GM12874 (cell line): Measurements from ENCODE around the gene SLC10A4.

Source experiments
- TF ChIP-seq, protein P1 (sequence below): IDR thresholded peaks from 2 replicates; pipeline ENCODE4 v1.5.1; 2011; ENCODE audit warnings: low read depth, mild to moderate bottlenecking, control low read depth, low read length, moderate library complexity; ENCODE audit not compliant: insufficient read depth

The SLC10A4 gene, protein sequence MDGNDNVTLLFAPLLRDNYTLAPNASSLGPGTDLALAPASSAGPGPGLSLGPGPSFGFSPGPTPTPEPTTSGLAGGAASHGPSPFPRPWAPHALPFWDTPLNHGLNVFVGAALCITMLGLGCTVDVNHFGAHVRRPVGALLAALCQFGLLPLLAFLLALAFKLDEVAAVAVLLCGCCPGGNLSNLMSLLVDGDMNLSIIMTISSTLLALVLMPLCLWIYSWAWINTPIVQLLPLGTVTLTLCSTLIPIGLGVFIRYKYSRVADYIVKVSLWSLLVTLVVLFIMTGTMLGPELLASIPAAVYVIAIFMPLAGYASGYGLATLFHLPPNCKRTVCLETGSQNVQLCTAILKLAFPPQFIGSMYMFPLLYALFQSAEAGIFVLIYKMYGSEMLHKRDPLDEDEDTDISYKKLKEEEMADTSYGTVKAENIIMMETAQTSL

DNA sequence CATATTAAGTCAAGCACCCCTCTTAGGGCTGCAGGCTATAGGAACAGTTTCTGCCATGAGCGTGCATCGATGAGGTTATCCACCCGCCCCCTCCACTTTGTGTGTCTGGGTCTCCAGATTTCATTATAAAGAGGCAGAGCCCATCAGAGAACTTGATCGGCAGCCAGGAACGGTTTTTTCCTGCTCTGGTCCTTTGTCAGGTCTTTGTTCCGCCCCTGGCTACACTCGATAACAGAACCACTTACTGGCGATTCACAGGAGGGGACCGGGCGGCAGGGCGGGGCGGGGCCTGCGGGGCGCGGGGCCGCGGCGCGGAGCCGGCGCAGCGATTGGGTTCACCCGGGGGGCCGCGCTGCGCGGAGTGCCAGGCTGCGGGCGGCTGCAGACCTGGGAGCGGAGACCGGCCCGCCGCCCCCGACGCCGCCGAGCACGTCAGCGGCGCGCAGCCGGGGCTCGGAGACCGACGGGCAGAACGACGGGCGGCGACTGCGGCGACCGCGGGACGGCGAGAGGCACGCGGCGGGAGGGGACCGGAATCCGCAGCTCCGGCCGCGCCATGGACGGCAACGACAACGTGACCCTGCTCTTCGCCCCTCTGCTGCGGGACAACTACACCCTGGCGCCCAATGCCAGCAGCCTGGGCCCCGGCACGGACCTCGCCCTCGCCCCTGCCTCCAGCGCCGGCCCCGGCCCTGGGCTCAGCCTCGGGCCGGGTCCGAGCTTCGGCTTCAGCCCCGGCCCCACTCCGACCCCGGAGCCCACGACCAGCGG lies at the start of gene SLC10A4:
Gene SLC10A4, plus strand, starts transcription at position 338 of the 771 bp plus-strand sequence. Its CDS starts 219 bp downstream, at position 557.
- TF ChIP-seq, protein P1, sequence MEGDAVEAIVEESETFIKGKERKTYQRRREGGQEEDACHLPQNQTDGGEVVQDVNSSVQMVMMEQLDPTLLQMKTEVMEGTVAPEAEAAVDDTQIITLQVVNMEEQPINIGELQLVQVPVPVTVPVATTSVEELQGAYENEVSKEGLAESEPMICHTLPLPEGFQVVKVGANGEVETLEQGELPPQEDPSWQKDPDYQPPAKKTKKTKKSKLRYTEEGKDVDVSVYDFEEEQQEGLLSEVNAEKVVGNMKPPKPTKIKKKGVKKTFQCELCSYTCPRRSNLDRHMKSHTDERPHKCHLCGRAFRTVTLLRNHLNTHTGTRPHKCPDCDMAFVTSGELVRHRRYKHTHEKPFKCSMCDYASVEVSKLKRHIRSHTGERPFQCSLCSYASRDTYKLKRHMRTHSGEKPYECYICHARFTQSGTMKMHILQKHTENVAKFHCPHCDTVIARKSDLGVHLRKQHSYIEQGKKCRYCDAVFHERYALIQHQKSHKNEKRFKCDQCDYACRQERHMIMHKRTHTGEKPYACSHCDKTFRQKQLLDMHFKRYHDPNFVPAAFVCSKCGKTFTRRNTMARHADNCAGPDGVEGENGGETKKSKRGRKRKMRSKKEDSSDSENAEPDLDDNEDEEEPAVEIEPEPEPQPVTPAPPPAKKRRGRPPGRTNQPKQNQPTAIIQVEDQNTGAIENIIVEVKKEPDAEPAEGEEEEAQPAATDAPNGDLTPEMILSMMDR = no peak

DNA sequence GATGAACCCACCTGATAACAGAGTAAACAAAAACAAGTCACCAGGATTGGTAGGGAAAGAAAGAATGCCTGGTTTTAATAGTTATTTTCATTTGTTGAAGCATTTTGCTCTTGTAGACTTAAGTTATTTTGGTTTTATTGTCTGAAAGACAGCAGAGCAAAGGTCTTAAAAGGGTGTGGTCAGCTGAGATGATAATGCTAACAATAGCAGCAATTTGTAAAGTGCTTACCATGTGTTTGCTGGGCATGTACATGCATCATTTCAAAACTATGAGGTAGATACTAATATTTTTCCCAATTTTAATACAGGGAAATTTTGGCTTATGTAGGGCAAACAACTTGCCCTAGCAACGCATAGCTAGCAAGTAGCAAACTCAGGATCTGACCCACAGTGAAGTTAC lies 46.8 kb upstream of the SLC10A4 start:
- TF ChIP-seq, protein P1 = no peak

DNA sequence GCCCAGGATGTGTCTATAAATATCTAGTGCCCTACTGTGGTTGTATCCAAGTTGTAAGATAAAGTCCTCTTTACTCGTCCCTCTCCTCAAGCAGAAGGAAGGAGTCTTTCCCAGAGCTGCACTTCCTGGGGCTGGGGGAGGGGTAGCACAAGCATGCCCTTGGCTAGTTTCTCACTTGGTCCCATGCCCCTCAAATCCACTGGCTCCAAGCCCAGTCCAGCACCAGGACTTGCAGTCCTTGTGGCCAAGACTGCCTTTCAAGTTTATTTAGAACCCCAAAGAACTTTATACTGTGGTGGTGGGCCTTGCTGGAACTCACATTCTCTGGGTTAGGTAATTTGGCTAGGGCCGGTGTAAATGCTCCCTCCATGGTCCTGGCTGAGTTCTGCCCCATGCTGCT lies 43.2 kb upstream of the SLC10A4 start:
- TF ChIP-seq, protein P1 = no peak

DNA sequence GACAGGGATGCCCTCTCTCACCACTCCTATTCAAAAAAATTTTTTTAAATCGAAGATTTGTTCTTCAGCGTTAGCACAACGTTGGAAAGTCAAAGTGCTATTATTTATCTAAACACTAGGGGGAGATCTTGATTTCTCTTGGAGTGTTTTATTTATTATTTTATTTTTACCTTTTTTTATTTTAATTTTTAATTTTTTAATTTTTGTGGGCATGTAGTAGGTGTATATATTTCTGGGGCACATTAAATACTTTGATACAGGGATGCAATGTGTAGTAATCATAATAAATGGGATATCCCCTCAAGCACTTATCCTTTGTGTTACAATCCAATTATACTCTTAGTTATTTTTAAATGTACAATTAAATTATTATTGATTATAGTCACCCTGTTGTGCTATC lies 37.4 kb upstream of the SLC10A4 start:
- TF ChIP-seq, protein P1 = peak; percentile 20; the same call in 1 of the 2 replicates

DNA sequence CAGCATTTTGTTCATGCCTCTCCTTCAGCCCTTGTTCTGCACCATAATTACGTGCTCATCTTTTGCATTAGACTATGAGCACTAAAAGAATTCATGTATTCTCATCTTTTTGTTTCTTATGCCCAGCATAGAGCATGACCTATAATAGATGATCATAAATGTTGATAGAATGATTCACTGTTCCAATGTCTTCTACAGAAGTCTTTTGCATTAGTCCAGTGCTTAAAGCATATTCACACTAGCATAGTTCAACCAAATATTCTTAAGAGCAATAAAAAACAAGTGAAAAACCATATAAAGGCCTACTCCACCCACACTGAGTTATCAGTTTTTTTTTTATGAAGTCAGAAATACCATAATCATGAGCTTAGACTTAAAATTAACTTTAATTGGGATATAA lies 36.5 kb upstream of the SLC10A4 start:
- TF ChIP-seq, protein P1 = no peak

DNA sequence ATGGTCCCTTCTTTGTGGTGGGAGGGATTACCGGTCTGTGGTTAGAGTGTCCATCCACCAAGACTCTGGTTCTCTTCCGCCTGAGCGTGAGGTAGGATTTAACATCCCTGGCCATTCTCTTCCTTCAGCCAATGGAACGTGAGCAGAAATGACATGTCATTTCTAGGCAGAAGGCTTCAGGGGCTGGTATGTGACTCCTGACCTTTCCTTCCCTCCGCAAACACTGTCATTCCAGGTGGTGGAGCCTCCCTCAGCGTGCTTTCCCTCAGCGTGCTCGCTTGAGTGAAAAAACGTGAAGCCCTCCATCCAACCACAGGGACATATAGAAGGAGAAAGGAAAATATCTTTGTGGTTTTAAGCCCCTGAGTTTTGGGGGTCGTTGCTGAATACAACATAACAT lies 34.0 kb upstream of the SLC10A4 start:
- TF ChIP-seq, protein P1 = no peak

DNA sequence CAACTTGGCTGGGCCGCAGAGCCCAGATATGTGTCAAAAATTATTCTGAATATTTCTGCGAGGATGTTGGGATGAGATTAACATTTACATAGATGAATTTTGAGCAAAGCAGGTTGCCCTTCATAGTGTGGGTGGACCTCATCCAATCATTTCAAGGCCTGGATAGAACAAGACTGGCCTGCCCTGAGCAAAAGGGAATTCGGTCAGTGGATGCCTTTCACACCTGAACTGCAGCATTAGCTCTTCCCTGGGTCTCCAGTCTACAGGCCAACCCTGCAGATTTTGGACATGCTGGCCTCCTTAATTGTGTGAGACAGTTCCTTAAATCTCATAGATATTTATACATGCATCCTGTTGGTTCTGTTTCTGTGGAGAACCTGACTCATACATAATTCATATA lies 32.4 kb upstream of the SLC10A4 start:
- TF ChIP-seq, protein P1 = no peak
